ENCODE measurements around the gene HNRNPC.

HNRNPC gene

GRCh38 chr14:21202463-21203358 is 66.5 kb downstream of the HNRNPC start:
- H3K9me2 ChIP-seq (replicated peaks; ENCODE audit: low read depth, low read length), result no peaks in the 10 kb centered on the region
- H3K4me3 ChIP-seq (ENCODE audit: low read length, poor library complexity, severe bottlenecking), result no peak overlapping the region
- no peak for TF ChIP-seq CTCF (conservative IDR thresholded peaks at IDR 0.05; ENCODE audit: low read length)
- TF ChIP-seq EZH2phosphoT487 (IDR thresholded peaks at IDR 0.05; ENCODE audit: borderline replicate concordance), result no peak
- H3K9me3 ChIP-seq (ENCODE audit: insufficient read depth, low read depth, low read length), result no peaks in the 10 kb centered on the region
- no peak overlapping the region for H3K4me2 ChIP-seq (ENCODE audit: low read depth, low read length, poor library complexity, severe bottlenecking)
- H2AFZ ChIP-seq (ENCODE audit: low read length), result no peak overlapping the region
- no peak overlapping the region for H3K9ac ChIP-seq (ENCODE audit: low read depth, low read length, poor library complexity, severe bottlenecking)
- peaks cover 3% of the 10 kb centered on the region for H4K20me1 ChIP-seq (ENCODE audit: insufficient read depth, low read length, poor library complexity, severe bottlenecking)
- H3K36me3 ChIP-seq (ENCODE audit: insufficient read depth, low read length), result peaks cover 38% of the 10 kb centered on the region; the same call in 1 of the 2 replicates
- H3K27me3 ChIP-seq (ENCODE audit: insufficient read depth, low read length, poor library complexity, severe bottlenecking), result no peaks in the 10 kb centered on the region
- no peaks in the 10 kb centered on the region for H3K4me1 ChIP-seq (ENCODE audit: insufficient read depth, low read length, poor library complexity, severe bottlenecking)
- no peaks in the 10 kb centered on the region for H3K79me2 ChIP-seq (ENCODE audit: insufficient read depth, low read length)
- H3F3A ChIP-seq (ENCODE audit: low read depth), result no peaks in the 10 kb centered on the region; the same call in 1 of the 2 replicates

- Histone ChIP-seq H3K36me3 (ENCODE audit: insufficient read depth, low read length) (peaks cover 29% of the 10 kb centered on the region; the same call in 1 of the 2 replicates), H3K79me2 (ENCODE audit: insufficient read depth, low read length) (no peaks in the 10 kb centered on the region), H3F3A (ENCODE audit: low read depth) (no peaks in the 10 kb centered on the region; the same call in 1 of the 2 replicates), H3K9ac (ENCODE audit: low read depth, low read length, poor library complexity, severe bottlenecking) (no peak overlapping the region), H3K4me2 (ENCODE audit: low read depth, low read length, poor library complexity, severe bottlenecking) (no peak overlapping the region), H3K9me2 (replicated peaks; ENCODE audit: low read depth, low read length) (no peaks in the 10 kb centered on the region), H3K27me3 (ENCODE audit: insufficient read depth, low read length, poor library complexity, severe bottlenecking) (no peaks in the 10 kb centered on the region), H3K4me1 (ENCODE audit: insufficient read depth, low read length, poor library complexity, severe bottlenecking) (no peaks in the 10 kb centered on the region), H3K9me3 (ENCODE audit: insufficient read depth, low read depth, low read length) (no peaks in the 10 kb centered on the region), H4K20me1 (ENCODE audit: insufficient read depth, low read length, poor library complexity, severe bottlenecking) (peaks cover 3% of the 10 kb centered on the region), H2AFZ (ENCODE audit: low read length) (no peak overlapping the region), H3K4me3 (ENCODE audit: low read length, poor library complexity, severe bottlenecking) (no peak overlapping the region)
- TF ChIP-seq CTCF (conservative IDR thresholded peaks at IDR 0.05; ENCODE audit: low read length), result no peak
- TF ChIP-seq EZH2phosphoT487 (IDR thresholded peaks at IDR 0.05; ENCODE audit: borderline replicate concordance), result no peak
These were observed 67.3 kb downstream of the HNRNPC start for GRCh38 chr14:21201732-21202462.

- H4K20me1 ChIP-seq (ENCODE audit: insufficient read depth, low read length, poor library complexity, severe bottlenecking), result no peaks in the 10 kb centered on the region
- H3F3A ChIP-seq (ENCODE audit: low read depth), result no peaks in the 10 kb centered on the region; the same call in 1 of the 2 replicates
- no peak overlapping the region for H3K4me3 ChIP-seq (ENCODE audit: low read length, poor library complexity, severe bottlenecking)
- TF ChIP-seq CTCF (conservative IDR thresholded peaks at IDR 0.05; ENCODE audit: low read length) (no peak), EZH2phosphoT487 (IDR thresholded peaks at IDR 0.05; ENCODE audit: borderline replicate concordance) (no peak)
- no peaks in the 10 kb centered on the region for H3K27me3 ChIP-seq (ENCODE audit: insufficient read depth, low read length, poor library complexity, severe bottlenecking)
- no peaks in the 10 kb centered on the region for H3K9me2 ChIP-seq (replicated peaks; ENCODE audit: low read depth, low read length)
- H3K9me3 ChIP-seq (ENCODE audit: insufficient read depth, low read depth, low read length), result no peaks in the 10 kb centered on the region
- no peak overlapping the region for H2AFZ ChIP-seq (ENCODE audit: low read length)
- H3K79me2 ChIP-seq (ENCODE audit: insufficient read depth, low read length), result no peaks in the 10 kb centered on the region
- no peaks in the 10 kb centered on the region for H3K4me1 ChIP-seq (ENCODE audit: insufficient read depth, low read length, poor library complexity, severe bottlenecking)
- H3K36me3 ChIP-seq (ENCODE audit: insufficient read depth, low read length), result peaks cover 19% of the 10 kb centered on the region; the same call in 1 of the 2 replicates
- no peak overlapping the region for H3K9ac ChIP-seq (ENCODE audit: low read depth, low read length, poor library complexity, severe bottlenecking)
- H3K4me2 ChIP-seq (ENCODE audit: low read depth, low read length, poor library complexity, severe bottlenecking), result no peak overlapping the region
These were observed 68.3 kb downstream of the HNRNPC start for GRCh38 chr14:21200752-21201461.

Measured in Loucy (cell line).